NCI-H2171 treated with DMSO at 0.1 percent for 48 hours (cell line): ENCODE results near the gene NDUFA11.
"Not testable (repeated sequence)": the region's sequence is repeated elsewhere in the genome, so short reads cannot be mapped to it uniquely, and the experiment has no call there.

Experiments used
- DNase-seq: peaks from one replicate; lab custom pipeline; 2025; lab: John Stamatoyannopoulos, UW

NDUFA11 gene

GRCh38 chr19:5857203-5858081 is 46.1 kb downstream of the NDUFA11 start:
- DNase-seq = no peak

- DNase-seq = not testable (repeated sequence)
These were observed 48.4 kb downstream of the NDUFA11 start for GRCh38 chr19:5855151-5855550.

GRCh38 chr19:5854121-5854520 is 49.5 kb downstream of the NDUFA11 start:
- not testable (repeated sequence) for DNase-seq

GRCh38 chr19:5851302-5851701 is 52.3 kb downstream of the NDUFA11 start, which contains the start of gene FUT3:
TSS of gene FUT3 (minus strand) at chr19:5851449.
- DNase-seq = no peak

- DNase-seq = no peak
These were observed 52.8 kb downstream of the NDUFA11 start for GRCh38 chr19:5850743-5851293.

- no peak for DNase-seq
These were observed 53.4 kb downstream of the NDUFA11 start for GRCh38 chr19:5850189-5850588.

- not testable (repeated sequence) for DNase-seq
These were observed 55.0 kb downstream of the NDUFA11 start for GRCh38 chr19:5848621-5849020.

GRCh38 chr19:5847846-5848245 is 55.7 kb downstream of the NDUFA11 start:
- DNase-seq = not testable (repeated sequence)
